HEK293 (cell line): Measurements from ENCODE around the gene EYS.

ENCODE experiments used
- CTCF ChIA-PET: fragments of 350-600 bp; formaldehyde crosslinking; extraction: SDS; loops from one replicate; lab custom pipeline; 2021; ENCODE audit warnings: antibody characterized with exemption; lab: Yijun Ruan, JAX
- POLR2A ChIA-PET: fragments of 300-600 bp; formaldehyde crosslinking; extraction: SDS; loops from one replicate; lab custom pipeline; 2020; ENCODE audit warnings: antibody characterized with exemption, inconsistent platforms; lab: Yijun Ruan, JAX
- H3K27ac ChIP-seq: fragments of 200-500 bp; sonication (Bioruptor generic); 2 replicates; pipeline ENCODE4 v1.5.1; 2014; ENCODE audit warnings: low read depth, low read length, control low read depth, inconsistent platforms; ENCODE audit errors: extremely low read depth
- H3K36me3 ChIP-seq, 2 experiments: fragments of 200-500 bp in 1 of 2; sonication (Bioruptor generic) in 1 of 2; 1 replicate in 1 of 2; 2 replicates in 1 of 2; pipeline ENCODE4 v1.5.1; 2014 to 2017; ENCODE audit warnings: inconsistent platforms in 2 of 2, low read length in 2 of 2; ENCODE audit not compliant: control insufficient read depth in 2 of 2, insufficient read depth in 1 of 2
- H3K4me1 ChIP-seq: fragments of 200-500 bp; sonication (Bioruptor generic); 2 replicates; pipeline ENCODE4 v1.5.1; 2014; ENCODE audit warnings: mild to moderate bottlenecking, low read length, inconsistent platforms; ENCODE audit not compliant: control insufficient read depth, insufficient read depth
- H3K4me3 ChIP-seq: 2 replicates; pipeline ENCODE4 v1.5.1; 2011; ENCODE audit warnings: low read depth, mild to moderate bottlenecking, control low read depth, low read length, moderate library complexity
- H3K9me3 ChIP-seq: fragments of 200-500 bp; sonication (Bioruptor generic); 2 replicates; pipeline ENCODE4 v1.5.1; 2014; ENCODE audit warnings: low read depth, low read length, inconsistent platforms; ENCODE audit not compliant: control insufficient read depth, insufficient read depth
- ELK4 ChIP-seq: IDR thresholded peaks from 2 replicates; pipeline ENCODE4 v1.6.1; 2011; ENCODE audit warnings: mild to moderate bottlenecking, low read depth, low read length, borderline replicate concordance
- KLF7 ChIP-seq: fragments of 450-650 bp; formaldehyde crosslinking; IDR thresholded peaks from 2 replicates; pipeline ENCODE4 v1.5.1; 2016; ENCODE audit warnings: missing biosample characterization, missing genetic modification characterization, borderline replicate concordance
- MYNN ChIP-seq: fragments of 450-650 bp; formaldehyde crosslinking; IDR thresholded peaks from 2 replicates; pipeline ENCODE4 v1.5.1; 2016; ENCODE audit warnings: missing biosample characterization, missing genetic modification characterization, borderline replicate concordance
- PRDM4 ChIP-seq: fragments of 450-650 bp; formaldehyde crosslinking; IDR thresholded peaks from 2 replicates; pipeline ENCODE4 v1.5.1; 2017; ENCODE audit warnings: missing biosample characterization, missing genetic modification characterization
- REPIN1 ChIP-seq: fragments of 450-650 bp; formaldehyde crosslinking; IDR thresholded peaks from 2 replicates; pipeline ENCODE4 v1.5.1; 2017; ENCODE audit warnings: missing biosample characterization, missing genetic modification characterization, low read depth
- SETDB1 ChIP-seq: IDR thresholded peaks from one replicate; pipeline ENCODE4 v1.6.1; 2017; ENCODE audit warnings: mild to moderate bottlenecking, low read length, moderate library complexity, mixed read lengths; ENCODE audit not compliant: insufficient read length
- ZBTB48 ChIP-seq: fragments of 450-650 bp; formaldehyde crosslinking; IDR thresholded peaks from 2 replicates; pipeline ENCODE4 v1.5.1; 2016; ENCODE audit warnings: missing biosample characterization, missing genetic modification characterization
- ZBTB6 ChIP-seq: fragments of 450-650 bp; formaldehyde crosslinking; IDR thresholded peaks from 2 replicates; pipeline ENCODE4 v1.5.1; 2017; ENCODE audit warnings: missing biosample characterization, missing genetic modification characterization
- ZBTB8A ChIP-seq: fragments of 450-650 bp; formaldehyde crosslinking; IDR thresholded peaks from 2 replicates; pipeline ENCODE4 v1.5.1; 2016; ENCODE audit warnings: missing biosample characterization, missing genetic modification characterization
- ZFP3 ChIP-seq: fragments of 450-650 bp; formaldehyde crosslinking; IDR thresholded peaks from 2 replicates; pipeline ENCODE4 v1.5.1; 2016; ENCODE audit warnings: low read depth, missing biosample characterization, missing genetic modification characterization
- ZNF280D ChIP-seq: fragments of 450-650 bp; formaldehyde crosslinking; IDR thresholded peaks from 2 replicates; pipeline ENCODE4 v1.5.1; 2016; ENCODE audit warnings: missing biosample characterization, missing genetic modification characterization
- ZNF335 ChIP-seq: fragments of 450-650 bp; formaldehyde crosslinking; conservative IDR thresholded peaks from 2 replicates; pipeline ENCODE4 v1.5.1; 2016; ENCODE audit warnings: missing biosample characterization, missing genetic modification characterization
- ZNF341 ChIP-seq: fragments of 450-650 bp; formaldehyde crosslinking; IDR thresholded peaks from 2 replicates; pipeline ENCODE4; 2016; ENCODE audit warnings: low read depth, missing biosample characterization, missing genetic modification characterization
- ZNF473 ChIP-seq: fragments of 450-650 bp; formaldehyde crosslinking; IDR thresholded peaks from 2 replicates; pipeline ENCODE4 v1.5.1; 2017; ENCODE audit warnings: missing biosample characterization, missing genetic modification characterization
- ZNF571 ChIP-seq: fragments of 450-650 bp; formaldehyde crosslinking; IDR thresholded peaks from 2 replicates; pipeline ENCODE4 v1.5.0; 2017; ENCODE audit warnings: missing biosample characterization, missing genetic modification characterization
- ZNF626 ChIP-seq: fragments of 450-650 bp; sonication (Bioruptor Pico); formaldehyde crosslinking; IDR thresholded peaks from 2 replicates; pipeline ENCODE4 v1.5.1; 2018; ENCODE audit warnings: missing biosample characterization, missing genetic modification characterization, inconsistent platforms
- ZSCAN18 ChIP-seq: fragments of 450-650 bp; formaldehyde crosslinking; IDR thresholded peaks from 2 replicates; pipeline ENCODE4 v1.5.1; 2016; ENCODE audit warnings: missing biosample characterization, missing genetic modification characterization

EYS gene

GRCh38 chr6:64376394-64376793 is 1330.6 kb downstream of the EYS start:
- Histone ChIP-seq H3K9me3 (no peaks in the 10 kb centered on the region; the same call in 1 of the 2 replicates), H3K36me3 (no peaks in the 10 kb centered on the region), H3K4me3 (no peak overlapping the region), H3K27ac (no peak overlapping the region), H3K4me1 (no peaks in the 10 kb centered on the region)
- ChIA-PET POLR2A (interaction anchor here (0.7 kb wide), 1 partner anchor 17 kb away, joined by 3 read pairs; no protein-coding TSS in a partner anchor), CTCF (interaction anchor here (0.6 kb wide), 1 partner anchor 312 kb away, joined by 3 read pairs; no protein-coding TSS in a partner anchor)
- TF ChIP-seq ZBTB48 (tag by site-specific recombination) = no peak
- TF ChIP-seq MYNN (tag by site-specific recombination) = no peak
- TF ChIP-seq KLF7 (tag by site-specific recombination) = no peak
- TF ChIP-seq REPIN1 (tag by site-specific recombination) = no peak
- no peak for TF ChIP-seq ZNF571 (tag by site-specific recombination)

GRCh38 chr6:64357430-64357829 is 1349.6 kb downstream of the EYS start:
- Histone ChIP-seq H3K27ac (no peak overlapping the region), H3K9me3 (no peaks in the 10 kb centered on the region)
- TF ChIP-seq ZNF280D (no peak), ZNF473 (tag by site-specific recombination) (no peak), ZBTB6 (tag by site-specific recombination) (no peak), ZFP3 (no peak), ZNF626 (no peak), PRDM4 (tag by site-specific recombination) (no peak), ZSCAN18 (no peak), ZNF341 (tag by site-specific recombination) (no peak), ZBTB8A (tag by site-specific recombination) (no peak), SETDB1 (no peak), ZNF335 (no peak), ELK4 (no peak)
- TF ChIP-seq, all 188 proteins: peak for 0
- Histone ChIP-seq H3K4me3 (no peak overlapping the region), H3K4me1 (no peaks in the 10 kb centered on the region), H3K36me3 (no peaks in the 10 kb centered on the region)
- ChIA-PET CTCF (no interaction called here), POLR2A (no interaction called here)
